ENCODE measurements around the gene KRT76.
"Not testable (repeated sequence)": the region's sequence is repeated elsewhere in the genome, so short reads cannot be mapped to it uniquely, and the experiment has no call there.

The KRT76 gene

DNA sequence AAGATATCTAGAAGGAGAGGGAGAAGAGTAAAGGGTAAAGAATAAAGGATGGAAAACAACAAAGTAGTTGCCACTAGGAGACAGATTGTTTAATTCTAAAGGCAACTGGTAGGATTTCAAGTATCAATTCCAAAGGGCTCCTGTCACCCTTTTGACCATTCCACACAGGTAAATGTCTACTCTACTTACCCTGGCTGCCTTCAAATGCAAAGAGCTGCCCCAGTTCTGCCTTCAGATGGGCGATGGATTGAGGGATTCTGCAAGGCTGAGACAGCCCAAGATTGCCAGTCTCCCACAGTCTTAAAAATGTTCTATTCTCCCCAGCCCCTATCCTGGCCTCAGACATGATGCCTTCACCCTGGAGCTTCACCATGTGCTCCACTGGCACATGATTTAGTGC, 11.4 kb downstream of the KRT76 start:
- no peak for DNase-seq (ENCODE audit: low read depth)
- TF ChIP-seq, protein P1, sequence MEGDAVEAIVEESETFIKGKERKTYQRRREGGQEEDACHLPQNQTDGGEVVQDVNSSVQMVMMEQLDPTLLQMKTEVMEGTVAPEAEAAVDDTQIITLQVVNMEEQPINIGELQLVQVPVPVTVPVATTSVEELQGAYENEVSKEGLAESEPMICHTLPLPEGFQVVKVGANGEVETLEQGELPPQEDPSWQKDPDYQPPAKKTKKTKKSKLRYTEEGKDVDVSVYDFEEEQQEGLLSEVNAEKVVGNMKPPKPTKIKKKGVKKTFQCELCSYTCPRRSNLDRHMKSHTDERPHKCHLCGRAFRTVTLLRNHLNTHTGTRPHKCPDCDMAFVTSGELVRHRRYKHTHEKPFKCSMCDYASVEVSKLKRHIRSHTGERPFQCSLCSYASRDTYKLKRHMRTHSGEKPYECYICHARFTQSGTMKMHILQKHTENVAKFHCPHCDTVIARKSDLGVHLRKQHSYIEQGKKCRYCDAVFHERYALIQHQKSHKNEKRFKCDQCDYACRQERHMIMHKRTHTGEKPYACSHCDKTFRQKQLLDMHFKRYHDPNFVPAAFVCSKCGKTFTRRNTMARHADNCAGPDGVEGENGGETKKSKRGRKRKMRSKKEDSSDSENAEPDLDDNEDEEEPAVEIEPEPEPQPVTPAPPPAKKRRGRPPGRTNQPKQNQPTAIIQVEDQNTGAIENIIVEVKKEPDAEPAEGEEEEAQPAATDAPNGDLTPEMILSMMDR (conservative IDR thresholded peaks at IDR 0.05; ENCODE audit: low read length): no peak
- H3K4me3 ChIP-seq (ENCODE audit: low read length): no peak overlapping the region

DNA sequence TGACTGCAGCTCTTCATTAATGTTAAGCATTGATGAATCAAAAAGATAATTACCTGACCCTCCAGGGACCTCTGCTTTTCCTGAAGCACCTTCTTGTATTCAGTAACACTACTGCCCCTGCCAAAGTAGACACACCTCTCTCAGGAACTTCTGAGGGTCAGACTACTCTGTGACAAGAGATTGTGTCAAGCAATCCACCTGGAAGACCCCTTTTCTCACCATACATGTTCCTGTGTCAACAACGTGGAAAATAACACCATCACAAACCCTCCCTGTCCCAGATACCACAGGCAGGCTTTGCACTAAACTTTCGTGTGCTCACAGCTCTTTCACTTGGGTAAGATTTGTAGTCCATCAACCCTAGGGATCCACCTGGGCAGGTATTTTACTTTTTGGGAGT, 13.2 kb downstream of the KRT76 start:
- TF ChIP-seq, protein P1 (conservative IDR thresholded peaks at IDR 0.05; ENCODE audit: low read length): no peak
- DNase-seq (ENCODE audit: low read depth): no peak
- H3K4me3 ChIP-seq (ENCODE audit: low read length): no peak overlapping the region

DNA sequence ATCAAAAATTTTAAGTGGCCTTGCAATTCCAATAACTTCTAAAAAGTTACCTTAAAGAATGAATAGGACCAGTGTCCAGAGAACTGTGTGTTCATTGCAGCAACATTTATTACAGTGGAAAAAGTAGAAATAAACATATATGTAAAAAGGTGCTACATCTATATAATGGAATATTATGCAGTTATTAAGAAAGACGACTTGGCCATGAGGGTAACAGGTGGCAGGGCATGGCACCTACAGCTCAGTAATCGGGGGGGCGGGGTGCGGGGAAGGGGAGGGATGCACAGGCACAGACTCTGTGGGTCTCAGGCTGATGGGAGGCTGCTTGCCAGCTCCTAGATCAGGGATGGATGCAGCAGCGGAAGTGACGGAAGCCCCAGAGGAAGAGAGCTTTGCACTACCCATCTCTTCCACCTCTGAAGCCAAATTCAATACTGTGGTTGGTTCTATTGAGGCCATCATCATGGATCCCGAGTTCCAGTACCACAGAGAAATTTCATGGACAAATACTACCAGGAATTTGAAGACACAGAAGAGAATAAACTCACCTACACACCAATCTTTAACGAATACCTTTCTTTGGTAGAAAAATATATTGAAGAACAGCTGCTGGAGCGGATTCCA, 14.0 kb downstream of the KRT76 start:
- H3K4me3 ChIP-seq (ENCODE audit: low read length): no peak overlapping the region
- no peak for DNase-seq (ENCODE audit: low read depth)
- TF ChIP-seq, protein P1 (conservative IDR thresholded peaks at IDR 0.05; ENCODE audit: low read length): no peak

DNA sequence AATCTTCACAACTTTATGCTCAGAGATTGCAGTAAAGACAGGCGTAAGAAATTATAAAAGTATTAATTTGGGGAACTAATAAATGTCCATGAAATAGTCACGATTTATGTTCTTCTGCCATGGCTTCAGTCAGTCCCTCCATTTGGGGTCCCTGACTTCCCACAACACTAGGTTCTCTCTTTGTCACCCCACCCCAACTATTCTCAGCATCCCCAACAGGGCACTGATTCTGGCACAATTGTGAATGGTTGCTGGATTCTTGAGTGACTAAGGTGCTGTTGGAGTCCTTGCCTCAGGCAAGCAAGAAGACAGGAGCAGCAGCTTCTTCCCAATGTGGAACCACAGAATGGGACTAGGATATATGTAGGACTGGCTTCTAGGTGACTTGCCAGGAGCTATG, 15.3 kb downstream of the KRT76 start:
- no peak for DNase-seq (ENCODE audit: low read depth)
- no peak overlapping the region for H3K4me3 ChIP-seq (ENCODE audit: low read length)
- TF ChIP-seq, protein P1 (conservative IDR thresholded peaks at IDR 0.05; ENCODE audit: low read length): no peak

DNA sequence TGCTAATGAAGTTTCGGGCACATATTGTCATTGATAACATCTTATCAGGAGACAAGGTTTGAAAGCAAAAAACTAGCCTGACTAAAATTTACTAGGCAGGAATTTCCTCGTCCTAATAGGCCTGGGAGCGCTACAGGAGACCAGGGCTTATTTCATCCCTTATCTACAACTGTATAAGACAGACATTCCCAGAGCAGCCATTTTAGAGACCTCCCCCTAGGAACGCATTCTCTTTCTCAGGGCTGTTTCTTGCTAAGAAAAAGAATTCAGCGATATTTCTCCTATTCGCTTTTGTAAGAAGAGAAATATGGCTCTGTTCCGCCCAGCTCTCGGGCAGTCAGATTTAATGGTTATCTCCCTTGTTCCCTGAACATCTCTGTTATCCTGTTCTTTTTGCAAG, 15.9 kb downstream of the KRT76 start:
- not testable (repeated sequence) for DNase-seq (ENCODE audit: low read depth); H3K4me3 ChIP-seq (ENCODE audit: low read length)

DNA sequence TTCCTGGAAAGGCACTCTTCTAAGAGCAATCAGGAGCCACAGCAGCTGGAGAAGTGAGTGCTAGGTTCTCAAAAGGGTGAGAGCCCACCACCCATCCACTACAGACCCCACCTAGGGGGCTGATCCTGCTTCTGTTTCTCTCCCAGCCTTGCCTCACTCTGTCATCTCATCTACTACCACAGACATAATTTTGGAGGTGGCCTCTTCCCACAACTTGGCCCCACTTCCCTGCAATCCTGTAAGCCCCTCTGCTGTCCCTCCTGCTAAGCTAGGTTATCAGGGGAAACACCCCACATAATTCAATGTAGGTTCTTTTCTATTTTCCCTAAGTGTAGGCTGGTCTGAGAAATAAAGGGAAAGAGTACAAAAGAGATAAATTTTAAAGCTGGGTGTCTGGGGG, 16.5 kb downstream of the KRT76 start:
- no peak for DNase-seq (ENCODE audit: low read depth)
- H3K4me3 ChIP-seq (ENCODE audit: low read length): no peak overlapping the region
- TF ChIP-seq, protein P1 (conservative IDR thresholded peaks at IDR 0.05; ENCODE audit: low read length): no peak

DNA sequence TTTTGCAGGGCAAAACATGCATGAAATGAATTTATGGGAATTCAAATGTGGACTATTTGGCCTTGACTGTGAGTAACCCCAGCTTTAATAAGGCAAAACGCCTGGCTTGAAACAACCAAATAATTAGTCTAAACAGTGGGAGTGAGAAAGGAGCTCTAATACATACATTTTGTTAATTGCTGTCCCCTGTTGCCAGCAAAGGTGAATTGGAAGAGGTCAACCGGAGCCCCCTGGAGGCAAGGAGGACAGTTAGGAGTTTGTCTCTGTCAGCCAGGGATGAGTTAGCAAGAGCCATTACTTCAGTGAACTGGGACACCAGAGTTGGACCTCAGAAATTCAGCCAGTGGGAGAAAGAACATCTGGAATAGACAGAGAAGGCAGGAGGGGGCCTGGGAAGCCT, 17.4 kb downstream of the KRT76 start:
- DNase-seq (ENCODE audit: low read depth): no peak

More for the DNA sequence above, 17.4 kb downstream of the KRT76 start:
- TF ChIP-seq, protein P1 (conservative IDR thresholded peaks at IDR 0.05; ENCODE audit: low read length): no peak
- H3K4me3 ChIP-seq (ENCODE audit: low read length): no peak overlapping the region

Measured in AG10803 (cell line).